GM12864 (cell line): ENCODE measurements around the gene ERF.

Source experiments
- DNase-seq: peaks from one replicate; pipeline ENCODE4 v3.0.0-alpha.2; 2011; ENCODE audit warnings: low read depth
- H3K4me3 ChIP-seq: 2 replicates; pipeline ENCODE4 v1.5.1; 2011; ENCODE audit warnings: mild to moderate bottlenecking, low read depth, low read length, control low read depth
- CTCF ChIP-seq: IDR thresholded peaks from 2 replicates; pipeline ENCODE4 v1.5.1; 2011; ENCODE audit warnings: low read depth, mild to moderate bottlenecking, moderate library complexity, low read length, control low read depth, inconsistent platforms; ENCODE audit errors: missing control alignments

Gene ERF

GRCh38 chr19:42208612-42209011, 46.3 kb downstream of the ERF start:
- H3K4me3 ChIP-seq = no peak overlapping the region
- no peak for TF ChIP-seq CTCF
- DNase-seq = no peak

- no peak overlapping the region for H3K4me3 ChIP-seq
- no peak for DNase-seq
- TF ChIP-seq CTCF = no peak
Measured at GRCh38 chr19:42207767-42208271, 47.1 kb downstream of the ERF start.

GRCh38 chr19:42206871-42207755, 47.8 kb downstream of the ERF start:
- TF ChIP-seq CTCF = no peak
- no peak for DNase-seq
- no peak overlapping the region for H3K4me3 ChIP-seq

GRCh38 chr19:42204664-42205063, 50.3 kb downstream of the ERF start:
- TF ChIP-seq CTCF = no peak
- no peak overlapping the region for H3K4me3 ChIP-seq
- DNase-seq = no peak

- no peak for DNase-seq
- H3K4me3 ChIP-seq = no peak overlapping the region
- TF ChIP-seq CTCF = no peak
Measured at GRCh38 chr19:42203700-42204099, 51.2 kb downstream of the ERF start.

GRCh38 chr19:42202290-42202880, 52.5 kb downstream of the ERF start:
- no peak overlapping the region for H3K4me3 ChIP-seq
- DNase-seq = no peak
- no peak for TF ChIP-seq CTCF
